22Rv1 (cell line): ENCODE measurements around the gene LRMDA.

Experiments used
- CTCF ChIP-seq: fragments of 450-650 bp; IDR thresholded peaks from 2 replicates; pipeline ENCODE4 v1.5.1; 2017; ENCODE audit warnings: mild to moderate bottlenecking
- ZFX ChIP-seq: fragments of 450-650 bp; IDR thresholded peaks from 2 replicates; pipeline ENCODE4 v1.6.1; 2017; ENCODE audit warnings: antibody characterized with exemption, borderline replicate concordance

- TF ChIP-seq CTCF (no peak), ZFX (no peak)
Observed at GRCh38 chr10:75439811-75440210, 8.4 kb downstream of the LRMDA start.
